CD14-positive monocyte (primary cell): ENCODE results near the gene IMMP2L. TPM values are rescaled to one million over a fixed set of nuclear protein-coding genes. Genes with fewer than 3 reads are reported as not detected.

Experiments
- DNase-seq, 3 donors: peaks; one replicate each; pipeline ENCODE4 v3.0.0-alpha.2; 2011 to 2022
- H2AFZ ChIP-seq: 2 replicates; pipeline ENCODE4 v1.6.0; 2012; ENCODE audit warnings: mild to moderate bottlenecking, low read depth, low read length, inconsistent platforms; ENCODE audit not compliant: insufficient read depth, poor library complexity, severe bottlenecking
- H3K27ac ChIP-seq, 2 donors: 1 replicate in 1 of 2; 2 replicates in 1 of 2; pipeline ENCODE4 v1.5.1; 2012 to 2013; ENCODE audit warnings: low read length in 2 of 2, control low read depth in 1 of 2, inconsistent platforms in 1 of 2, low read depth in 1 of 2, mild to moderate bottlenecking in 1 of 2
- H3K27me3 ChIP-seq, 2 donors: one replicate each; pipeline versions ENCODE4 v1.6.0 to v1.6.1; 2011 to 2013; ENCODE audit warnings: low read length in 2 of 2; ENCODE audit not compliant: control insufficient read depth in 2 of 2, insufficient read depth in 2 of 2
- H3K36me3 ChIP-seq, 2 donors: replicated peaks in 1 of 2; 1 replicate in 1 of 2; 2 replicates in 1 of 2; pipeline versions ENCODE4 v1.5.1 to v1.6.1; 2012 to 2013; ENCODE audit warnings: low read length in 2 of 2, control low read depth in 1 of 2, inconsistent platforms in 1 of 2, mild to moderate bottlenecking in 1 of 2; ENCODE audit not compliant: insufficient read depth in 2 of 2, control insufficient read depth in 1 of 2
- H3K4me1 ChIP-seq, 2 donors: 1 replicate in 1 of 2; 2 replicates in 1 of 2; pipeline versions ENCODE4 v1.5.1 to v1.6.1; 2012 to 2013; ENCODE audit warnings: low read length in 2 of 2, control low read depth in 1 of 2, inconsistent platforms in 1 of 2, mild to moderate bottlenecking in 1 of 2, moderate library complexity in 1 of 2; ENCODE audit not compliant: insufficient read depth in 2 of 2, control insufficient read depth in 1 of 2
- H3K4me2 ChIP-seq: replicated peaks from 2 replicates; pipeline ENCODE3; 2012; ENCODE audit warnings: low read length, moderate library complexity, mild to moderate bottlenecking; ENCODE audit not compliant: poor library complexity, severe bottlenecking; ENCODE audit errors: extremely low read depth
- H3K4me3 ChIP-seq, 3 experiments: fragments of 200-600 bp in 1 of 3; sonication (generic) in 1 of 3; replicated peaks in 1 of 3; 1 replicate in 2 of 3; 2 replicates in 1 of 3; pipeline ENCODE4 v1.5.1; 2011 to 2013; ENCODE audit warnings: low read length in 3 of 3, mild to moderate bottlenecking in 3 of 3, control low read depth in 2 of 3, low read depth in 2 of 3, inconsistent platforms in 1 of 3, moderate library complexity in 1 of 3
- H3K79me2 ChIP-seq: 2 replicates; pipeline ENCODE4 v1.6.0; 2012; ENCODE audit warnings: mild to moderate bottlenecking, control low read depth, inconsistent platforms, low read length, moderate library complexity; ENCODE audit not compliant: insufficient read depth
- H3K9ac ChIP-seq: 2 replicates; pipeline ENCODE4 v1.6.0; 2017; ENCODE audit warnings: low read length, mild to moderate bottlenecking; ENCODE audit not compliant: insufficient read depth, poor library complexity, severe bottlenecking
- H3K9me3 ChIP-seq, 2 donors: replicated peaks in 1 of 2; 1 replicate in 1 of 2; 2 replicates in 1 of 2; pipeline versions ENCODE4 v1.5.1 to v1.6.1; 2012 to 2013; ENCODE audit warnings: low read length in 2 of 2, control low read depth in 1 of 2; ENCODE audit not compliant: control insufficient read depth in 1 of 2, insufficient read depth in 1 of 2
- H4K20me1 ChIP-seq: 2 replicates; pipeline ENCODE4 v1.6.0; 2012; ENCODE audit warnings: mild to moderate bottlenecking, low read length, control low read depth, moderate library complexity; ENCODE audit not compliant: insufficient read depth
- H3K27ac Mint-ChIP-seq, 7 donors: one replicate each; pipeline ENCODE4 v1.8.0; 2020; ENCODE audit warnings: mild to moderate bottlenecking in 7 of 7, mixed read lengths in 7 of 7, moderate library complexity in 6 of 7, inconsistent platforms in 2 of 7
- H3K27me3 Mint-ChIP-seq, 3 donors: one replicate each; pipeline ENCODE4 v1.8.0; 2021 to 2022; ENCODE audit warnings: low read depth in 3 of 3, mild to moderate bottlenecking in 3 of 3, mixed read lengths in 3 of 3, moderate library complexity in 3 of 3, inconsistent platforms in 1 of 3
- H3K36me3 Mint-ChIP-seq, 2 donors: one replicate each; pipeline ENCODE4 v1.8.0; 2020; ENCODE audit warnings: mixed read lengths in 2 of 2, inconsistent platforms in 1 of 2, mild to moderate bottlenecking in 1 of 2
- H3K4me1 Mint-ChIP-seq: one replicate; pipeline ENCODE4 v1.8.0; 2020; ENCODE audit warnings: mild to moderate bottlenecking, mixed read lengths
- H3K4me3 Mint-ChIP-seq, 2 donors: one replicate each; pipeline ENCODE4 v1.8.0; 2020; ENCODE audit warnings: mild to moderate bottlenecking in 2 of 2, mixed read lengths in 2 of 2, moderate library complexity in 1 of 2
- H3K9me3 Mint-ChIP-seq, 7 donors: one replicate each; pipeline ENCODE4 v1.8.0; 2020 to 2022; ENCODE audit warnings: mixed read lengths in 7 of 7, mild to moderate bottlenecking in 6 of 7, moderate library complexity in 6 of 7, inconsistent platforms in 2 of 7
- WGBS: methylation state at CpG from one replicate; pipeline ENCODE4 v1.1.5; 2013; ENCODE audit warnings: missing lambda C conversion rate; ENCODE audit not compliant: insufficient coverage; 5-methylcytosine and 5-hydroxymethylcytosine counted together
- intact Hi-C, 2 donors: fragments of 100-400 bp; cut with micrococcal nuclease; formaldehyde crosslinking; loops; one replicate each; pipeline versions ENCODE4 v1.15.0 to v1.15.1; 2023
- polyA plus RNA-seq, 3 donors: library from polyadenylated mRNA; depleted of rRNA in 1 of 3; unstranded in 2 of 3; stranded (reverse) in 1 of 3; fragments of 300-500 nt in 2 of 3; fragments of >200 nt in 1 of 3; fragmentation: Illumina TruSeq in 2 of 3; gene quantifications; 1 replicate in 2 of 3; 2 replicates in 1 of 3; pipeline ENCODE4 v1.2.3, GENCODE V29; 2012 to 2021
- TF ChIP-seq, protein P1 (sequence below): fragments of 200-600 bp; IDR thresholded peaks from one replicate; pipeline ENCODE4 v1.8.0; 2022; ENCODE audit warnings: antibody characterized with exemption, mild to moderate bottlenecking

The IMMP2L gene
- polyA plus RNA-seq, 3 donors: 1.9 to 6.4 (median 6.2) TPM

DNA sequence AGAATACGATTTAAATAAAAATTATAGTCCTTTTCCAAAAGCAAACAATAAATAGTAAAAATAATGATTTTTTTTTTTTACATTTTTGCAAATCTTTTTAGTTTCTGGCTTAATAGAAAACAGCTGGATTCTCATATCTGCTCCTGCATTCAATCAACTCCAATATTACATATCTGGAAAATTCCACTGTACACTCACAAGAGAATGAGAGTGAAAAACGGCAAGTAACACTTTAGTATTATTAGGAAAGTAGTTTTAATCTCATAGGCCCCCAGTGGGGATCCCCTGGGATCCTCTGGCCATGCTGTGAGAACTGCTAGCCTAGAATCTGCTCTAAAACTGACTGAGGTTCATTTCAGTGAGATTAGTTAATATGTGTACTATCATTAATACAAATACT is 599.9 kb downstream of the IMMP2L start:
- WGBS: no CpG with 5 or more reads among the region's 2 CpGs
- Histone ChIP-seq H3K4me2 (no peak overlapping the region), H3K79me2 (no peaks in the 10 kb centered on the region), H4K20me1 (no peaks in the 10 kb centered on the region), H3K4me1 (no peaks in the 10 kb centered on the region), H2AFZ (no peak overlapping the region), H3K9ac (no peak overlapping the region), H3K36me3 (no peaks in the 10 kb centered on the region), H3K27ac (no peak overlapping the region), H3K9me3 (no peaks in the 10 kb centered on the region), H3K27me3 (no peaks in the 10 kb centered on the region), H3K4me3 (no peak overlapping the region)
- peaks cover 0 to 1% (median 1%) of the 10 kb centered on the region in 3 donors for H3K27me3 Mint-ChIP-seq
- no peak overlapping the region for H3K27ac Mint-ChIP-seq
- no peak overlapping the region for H3K4me3 Mint-ChIP-seq
- no peak for DNase-seq
- TF ChIP-seq, protein P1, sequence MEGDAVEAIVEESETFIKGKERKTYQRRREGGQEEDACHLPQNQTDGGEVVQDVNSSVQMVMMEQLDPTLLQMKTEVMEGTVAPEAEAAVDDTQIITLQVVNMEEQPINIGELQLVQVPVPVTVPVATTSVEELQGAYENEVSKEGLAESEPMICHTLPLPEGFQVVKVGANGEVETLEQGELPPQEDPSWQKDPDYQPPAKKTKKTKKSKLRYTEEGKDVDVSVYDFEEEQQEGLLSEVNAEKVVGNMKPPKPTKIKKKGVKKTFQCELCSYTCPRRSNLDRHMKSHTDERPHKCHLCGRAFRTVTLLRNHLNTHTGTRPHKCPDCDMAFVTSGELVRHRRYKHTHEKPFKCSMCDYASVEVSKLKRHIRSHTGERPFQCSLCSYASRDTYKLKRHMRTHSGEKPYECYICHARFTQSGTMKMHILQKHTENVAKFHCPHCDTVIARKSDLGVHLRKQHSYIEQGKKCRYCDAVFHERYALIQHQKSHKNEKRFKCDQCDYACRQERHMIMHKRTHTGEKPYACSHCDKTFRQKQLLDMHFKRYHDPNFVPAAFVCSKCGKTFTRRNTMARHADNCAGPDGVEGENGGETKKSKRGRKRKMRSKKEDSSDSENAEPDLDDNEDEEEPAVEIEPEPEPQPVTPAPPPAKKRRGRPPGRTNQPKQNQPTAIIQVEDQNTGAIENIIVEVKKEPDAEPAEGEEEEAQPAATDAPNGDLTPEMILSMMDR: no peak
- intact Hi-C loops: no loop called here
- peaks cover 0 to 5% (median 3%) of the 10 kb centered on the region in 7 donors for H3K9me3 Mint-ChIP-seq
- no peaks in the 10 kb centered on the region for H3K4me1 Mint-ChIP-seq
- no peaks in the 10 kb centered on the region for H3K36me3 Mint-ChIP-seq

DNA sequence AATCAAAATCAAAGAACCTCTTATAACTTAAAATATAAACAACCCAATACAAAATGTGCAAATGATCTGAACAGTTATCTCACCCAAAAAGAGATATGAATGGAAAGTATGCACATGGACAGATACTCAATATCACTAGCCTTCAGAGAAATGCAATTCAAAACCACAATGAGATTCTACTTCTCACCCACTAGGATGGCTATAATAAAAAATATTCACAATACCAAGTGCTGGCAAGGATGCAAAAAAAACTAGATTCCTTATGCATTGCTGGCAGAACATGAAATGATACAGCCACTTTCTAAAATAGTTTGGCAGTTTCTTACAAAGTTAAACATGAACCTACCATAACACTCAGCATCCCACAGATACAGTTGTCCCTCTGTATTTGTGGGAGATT is 601.5 kb downstream of the IMMP2L start:
- Histone ChIP-seq H3K36me3 (no peaks in the 10 kb centered on the region), H3K27me3 (no peaks in the 10 kb centered on the region), H3K9me3 (no peaks in the 10 kb centered on the region), H4K20me1 (no peaks in the 10 kb centered on the region), H3K4me1 (no peaks in the 10 kb centered on the region), H3K79me2 (no peaks in the 10 kb centered on the region), H3K4me3 (no peak overlapping the region), H3K27ac (no peak overlapping the region), H3K9ac (no peak overlapping the region), H2AFZ (no peak overlapping the region), H3K4me2 (no peak overlapping the region)
- DNase-seq: no peak
- TF ChIP-seq, protein P1: no peak
- Mint-ChIP-seq H3K36me3 (no peaks in the 10 kb centered on the region), H3K4me1 (no peaks in the 10 kb centered on the region), H3K27ac (no peak overlapping the region), H3K27me3 (peaks cover 0 to 1% (median 1%) of the 10 kb centered on the region in 3 donors), H3K9me3 (peaks cover 0 to 5% (median 3%) of the 10 kb centered on the region in 7 donors), H3K4me3 (no peak overlapping the region)
- intact Hi-C loops: no loop called here
